Fibroblast of lung (primary cell): ENCODE measurements around the gene NXNL2.

ENCODE experiments used
- EZH2 ChIP-seq: IDR thresholded peaks from 2 replicates; pipeline ENCODE4 v1.5.1; 2012; ENCODE audit warnings: low read length, control low read depth, mild to moderate bottlenecking; ENCODE audit errors: missing control alignments
- TF ChIP-seq, protein P1 (sequence below), 2 donors: IDR thresholded peaks in 1 of 2; conservative IDR thresholded peaks in 1 of 2; 1 replicate in 1 of 2; 2 replicates in 1 of 2; pipeline ENCODE4 v1.5.1; 2011 to 2012; ENCODE audit warnings: low read length in 2 of 2, control low read depth in 1 of 2, inconsistent platforms in 1 of 2, low read depth in 1 of 2, mild to moderate bottlenecking in 1 of 2

DNA sequence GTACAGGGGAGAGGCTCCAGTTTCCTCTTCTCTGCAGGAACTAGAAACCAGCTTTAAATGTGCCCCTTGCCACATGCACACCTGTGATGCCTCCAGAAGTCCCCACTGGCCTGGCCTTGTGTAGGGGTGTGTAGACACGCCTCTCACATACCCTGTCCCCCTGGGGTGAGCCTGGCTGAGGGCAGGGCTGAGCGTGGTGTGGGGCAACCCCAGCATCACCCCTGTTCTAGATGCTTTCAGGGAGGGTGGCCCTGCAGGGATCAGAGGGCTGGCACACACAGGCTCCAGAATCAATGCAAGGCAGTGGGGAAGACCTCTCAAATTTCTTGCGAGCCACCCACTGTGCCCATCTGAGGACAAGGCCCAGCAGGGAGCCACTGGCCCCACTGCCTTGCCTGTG, 54.7 kb downstream of the NXNL2 start:
- TF ChIP-seq, protein P1, sequence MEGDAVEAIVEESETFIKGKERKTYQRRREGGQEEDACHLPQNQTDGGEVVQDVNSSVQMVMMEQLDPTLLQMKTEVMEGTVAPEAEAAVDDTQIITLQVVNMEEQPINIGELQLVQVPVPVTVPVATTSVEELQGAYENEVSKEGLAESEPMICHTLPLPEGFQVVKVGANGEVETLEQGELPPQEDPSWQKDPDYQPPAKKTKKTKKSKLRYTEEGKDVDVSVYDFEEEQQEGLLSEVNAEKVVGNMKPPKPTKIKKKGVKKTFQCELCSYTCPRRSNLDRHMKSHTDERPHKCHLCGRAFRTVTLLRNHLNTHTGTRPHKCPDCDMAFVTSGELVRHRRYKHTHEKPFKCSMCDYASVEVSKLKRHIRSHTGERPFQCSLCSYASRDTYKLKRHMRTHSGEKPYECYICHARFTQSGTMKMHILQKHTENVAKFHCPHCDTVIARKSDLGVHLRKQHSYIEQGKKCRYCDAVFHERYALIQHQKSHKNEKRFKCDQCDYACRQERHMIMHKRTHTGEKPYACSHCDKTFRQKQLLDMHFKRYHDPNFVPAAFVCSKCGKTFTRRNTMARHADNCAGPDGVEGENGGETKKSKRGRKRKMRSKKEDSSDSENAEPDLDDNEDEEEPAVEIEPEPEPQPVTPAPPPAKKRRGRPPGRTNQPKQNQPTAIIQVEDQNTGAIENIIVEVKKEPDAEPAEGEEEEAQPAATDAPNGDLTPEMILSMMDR (conservative IDR thresholded peaks at IDR 0.05 in 1 of 2, IDR thresholded peaks at IDR 0.05 in 1 of 2; ENCODE audit: low read depth in 1 of 2, low read length in 2 of 2), result no peak
- no peak for TF ChIP-seq EZH2
